ENCODE data around the gene SPG11.

DNA sequence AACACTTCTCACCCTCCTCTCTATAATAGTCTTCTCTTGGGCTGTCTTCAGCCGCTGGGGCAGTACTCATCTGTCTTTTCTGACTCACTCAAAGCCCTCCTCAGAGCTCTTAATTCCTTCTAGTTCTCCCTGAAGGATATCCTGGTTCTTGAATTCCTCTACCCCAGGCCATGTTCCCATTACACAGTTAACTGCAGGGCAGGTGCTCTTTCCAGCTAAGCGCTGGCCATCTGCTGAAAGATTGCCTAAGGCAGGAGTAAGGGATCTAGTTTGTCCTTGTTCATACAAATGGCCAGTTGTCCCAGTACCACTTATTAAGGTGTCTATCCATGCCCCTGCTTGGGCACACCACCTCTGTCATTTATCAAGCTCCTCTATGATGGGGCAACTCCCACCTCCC is 10.2 kb upstream of the SPG11 start:
- TF ChIP-seq, protein P1, sequence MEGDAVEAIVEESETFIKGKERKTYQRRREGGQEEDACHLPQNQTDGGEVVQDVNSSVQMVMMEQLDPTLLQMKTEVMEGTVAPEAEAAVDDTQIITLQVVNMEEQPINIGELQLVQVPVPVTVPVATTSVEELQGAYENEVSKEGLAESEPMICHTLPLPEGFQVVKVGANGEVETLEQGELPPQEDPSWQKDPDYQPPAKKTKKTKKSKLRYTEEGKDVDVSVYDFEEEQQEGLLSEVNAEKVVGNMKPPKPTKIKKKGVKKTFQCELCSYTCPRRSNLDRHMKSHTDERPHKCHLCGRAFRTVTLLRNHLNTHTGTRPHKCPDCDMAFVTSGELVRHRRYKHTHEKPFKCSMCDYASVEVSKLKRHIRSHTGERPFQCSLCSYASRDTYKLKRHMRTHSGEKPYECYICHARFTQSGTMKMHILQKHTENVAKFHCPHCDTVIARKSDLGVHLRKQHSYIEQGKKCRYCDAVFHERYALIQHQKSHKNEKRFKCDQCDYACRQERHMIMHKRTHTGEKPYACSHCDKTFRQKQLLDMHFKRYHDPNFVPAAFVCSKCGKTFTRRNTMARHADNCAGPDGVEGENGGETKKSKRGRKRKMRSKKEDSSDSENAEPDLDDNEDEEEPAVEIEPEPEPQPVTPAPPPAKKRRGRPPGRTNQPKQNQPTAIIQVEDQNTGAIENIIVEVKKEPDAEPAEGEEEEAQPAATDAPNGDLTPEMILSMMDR (IDR thresholded peaks at IDR 0.05): no peak
- no peak for TF ChIP-seq POLR2A (IDR thresholded peaks at IDR 0.05)

All from thyroid gland (tissue), 4 donors.